ENCODE data around the gene SDC4.

DNA sequence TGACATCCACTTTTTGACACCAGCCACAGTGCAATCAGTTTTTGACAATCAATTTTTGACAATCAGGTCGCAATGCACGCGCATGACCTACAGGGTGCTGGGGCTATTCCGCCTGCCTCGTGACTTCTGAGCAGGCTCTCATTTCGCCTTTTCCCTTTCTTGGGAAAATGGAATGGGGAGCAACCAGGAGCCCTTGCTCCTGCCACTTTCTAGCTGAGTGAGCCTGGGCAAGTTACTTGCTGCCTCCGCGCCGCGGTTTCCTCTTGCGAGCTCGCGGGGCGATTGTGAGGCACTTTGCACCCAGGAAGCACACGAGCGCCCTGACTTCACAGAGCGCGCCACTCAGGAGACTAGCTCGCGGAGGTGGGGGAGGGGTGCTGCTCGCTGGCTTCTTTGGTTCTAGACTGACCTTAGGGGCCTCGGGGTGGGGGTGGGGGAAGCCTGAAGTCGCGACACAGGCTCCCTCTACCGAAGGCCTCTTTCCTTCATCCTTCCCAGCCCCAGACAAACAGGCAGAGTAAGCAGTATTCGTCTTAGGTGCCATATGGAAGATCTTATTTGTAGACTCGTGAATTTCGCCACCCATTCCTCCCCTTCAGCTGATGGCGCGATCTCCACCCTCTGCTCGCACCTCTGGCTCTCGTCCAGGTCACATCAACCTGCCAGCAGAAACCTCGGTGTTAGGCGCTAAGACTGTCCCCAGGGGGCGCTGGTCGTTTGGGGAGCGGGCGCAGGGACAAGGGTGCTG lies 25.3 kb upstream of the SDC4 start:
- TF ChIP-seq HDGF (IDR thresholded peaks at IDR 0.05) (no peak), COPS2 (conservative IDR thresholded peaks at IDR 0.05) (no peak), NCOA1 (IDR thresholded peaks at IDR 0.05; ENCODE audit: low read depth) (0 out of 2 replicates have a peak, but pooled peaks have one; percentile 29), ZNF174 (CRISPR knock-in tag; IDR thresholded peaks at IDR 0.05) (no peak), TCF7 (IDR thresholded peaks at IDR 0.05; ENCODE audit: borderline replicate concordance) (no peak), CEBPG (CRISPR knock-in tag; IDR thresholded peaks at IDR 0.05) (no peak), CEBPG (tag; conservative IDR thresholded peaks at IDR 0.05 in 1 of 2, IDR thresholded peaks at IDR 0.05 in 1 of 2) (no peak), KDM1A (IDR thresholded peaks at IDR 0.05) (no peak), SAP30 (IDR thresholded peaks at IDR 0.05; ENCODE audit: borderline replicate concordance, insufficient read depth, low read depth, low read length, poor library complexity, severe bottlenecking) (no peak), ZZZ3 (IDR thresholded peaks at IDR 0.05) (no peak), RNF2 (IDR thresholded peaks at IDR 0.05) (peak; percentile 49; the same call in 1 of the 2 replicates), ZNF274 (IDR thresholded peaks at IDR 0.05; ENCODE audit: borderline replicate concordance, low read depth, low read length) (no peak)
- TF ChIP-seq, protein P1, sequence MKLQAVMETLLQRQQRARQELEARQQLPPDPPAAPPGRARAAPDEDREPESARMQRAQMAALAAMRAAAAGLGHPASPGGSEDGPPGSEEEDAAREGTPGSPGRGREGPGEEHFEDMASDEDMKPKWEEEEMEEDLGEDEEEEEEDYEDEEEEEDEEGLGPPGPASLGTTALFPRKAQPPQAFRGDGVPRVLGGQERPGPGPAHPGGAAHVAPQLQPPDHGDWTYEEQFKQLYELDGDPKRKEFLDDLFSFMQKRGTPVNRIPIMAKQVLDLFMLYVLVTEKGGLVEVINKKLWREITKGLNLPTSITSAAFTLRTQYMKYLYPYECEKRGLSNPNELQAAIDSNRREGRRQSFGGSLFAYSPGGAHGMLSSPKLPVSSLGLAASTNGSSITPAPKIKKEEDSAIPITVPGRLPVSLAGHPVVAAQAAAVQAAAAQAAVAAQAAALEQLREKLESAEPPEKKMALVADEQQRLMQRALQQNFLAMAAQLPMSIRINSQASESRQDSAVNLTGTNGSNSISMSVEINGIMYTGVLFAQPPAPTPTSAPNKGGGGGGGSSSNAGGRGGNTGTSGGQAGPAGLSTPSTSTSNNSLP (IDR thresholded peaks at IDR 0.05; ENCODE audit: borderline replicate concordance, low read depth, low read length) = no peak
- TF ChIP-seq, protein P2, sequence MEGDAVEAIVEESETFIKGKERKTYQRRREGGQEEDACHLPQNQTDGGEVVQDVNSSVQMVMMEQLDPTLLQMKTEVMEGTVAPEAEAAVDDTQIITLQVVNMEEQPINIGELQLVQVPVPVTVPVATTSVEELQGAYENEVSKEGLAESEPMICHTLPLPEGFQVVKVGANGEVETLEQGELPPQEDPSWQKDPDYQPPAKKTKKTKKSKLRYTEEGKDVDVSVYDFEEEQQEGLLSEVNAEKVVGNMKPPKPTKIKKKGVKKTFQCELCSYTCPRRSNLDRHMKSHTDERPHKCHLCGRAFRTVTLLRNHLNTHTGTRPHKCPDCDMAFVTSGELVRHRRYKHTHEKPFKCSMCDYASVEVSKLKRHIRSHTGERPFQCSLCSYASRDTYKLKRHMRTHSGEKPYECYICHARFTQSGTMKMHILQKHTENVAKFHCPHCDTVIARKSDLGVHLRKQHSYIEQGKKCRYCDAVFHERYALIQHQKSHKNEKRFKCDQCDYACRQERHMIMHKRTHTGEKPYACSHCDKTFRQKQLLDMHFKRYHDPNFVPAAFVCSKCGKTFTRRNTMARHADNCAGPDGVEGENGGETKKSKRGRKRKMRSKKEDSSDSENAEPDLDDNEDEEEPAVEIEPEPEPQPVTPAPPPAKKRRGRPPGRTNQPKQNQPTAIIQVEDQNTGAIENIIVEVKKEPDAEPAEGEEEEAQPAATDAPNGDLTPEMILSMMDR (IDR thresholded peaks at IDR 0.05 in 2 of 3, conservative IDR thresholded peaks at IDR 0.05 in 1 of 3; ENCODE audit: insufficient read depth in 2 of 3, low read depth in 1 of 3, low read length in 3 of 3) = peak; percentile 95 to 97 (median 95)

All from K562 (cell line).